GM21515 (cell line): ENCODE results near the gene DLG2.

Experiments used
- ATAC-seq: cut with Tn5 transposase; IDR thresholded peaks from one replicate; pipeline ENCODE4 v1.9.1; 2021; ENCODE audit not compliant: unreplicated experiment

The DLG2 gene

GRCh38 chr11:84420271-84420670, 1206.9 kb downstream of the DLG2 start:
- ATAC-seq, result no peak

GRCh38 chr11:84419616-84420015, 1207.5 kb downstream of the DLG2 start:
- no peak for ATAC-seq

GRCh38 chr11:84414920-84415319, 1212.2 kb downstream of the DLG2 start:
- ATAC-seq, result no peak

DNA sequence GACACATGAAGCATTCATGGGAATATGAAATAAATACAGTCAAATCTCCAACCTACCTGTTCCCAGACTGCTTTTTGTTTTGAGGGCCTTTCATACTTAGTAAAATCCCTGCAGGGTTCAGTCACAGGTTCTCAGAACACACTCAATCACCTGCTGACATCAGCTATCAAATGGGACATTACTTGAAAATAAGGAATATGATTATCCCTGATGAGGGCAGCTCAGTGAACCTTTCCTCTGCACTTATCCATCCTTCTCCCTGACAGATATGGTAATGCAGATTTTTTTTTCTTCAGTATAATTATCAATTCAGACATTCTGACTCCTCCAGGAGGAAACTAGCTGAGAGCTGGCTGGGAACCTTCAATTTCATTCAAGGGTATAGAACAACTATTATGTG, 1213.6 kb downstream of the DLG2 start:
- ATAC-seq, result no peak

DNA sequence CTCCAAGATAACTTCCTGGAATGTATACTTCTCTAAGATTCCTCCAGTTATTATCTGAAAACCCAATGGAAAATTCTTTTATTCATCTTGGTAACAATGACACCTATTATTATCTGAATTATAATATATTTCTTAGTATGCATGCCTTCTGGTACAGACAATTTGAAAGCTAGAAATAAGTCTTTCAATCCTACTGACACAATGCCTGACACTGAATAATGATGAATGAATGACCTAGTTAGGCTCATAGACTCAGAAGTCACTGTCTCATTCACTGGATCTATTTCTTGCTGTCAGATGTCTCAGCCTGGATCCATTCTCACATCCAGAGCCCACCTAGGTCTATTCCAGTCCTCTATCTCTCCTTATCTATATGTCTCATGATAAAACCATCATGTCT, 1214.3 kb downstream of the DLG2 start:
- ATAC-seq, result no peak

GRCh38 chr11:84408946-84409411, 1218.2 kb downstream of the DLG2 start:
- ATAC-seq, result no peak

DNA sequence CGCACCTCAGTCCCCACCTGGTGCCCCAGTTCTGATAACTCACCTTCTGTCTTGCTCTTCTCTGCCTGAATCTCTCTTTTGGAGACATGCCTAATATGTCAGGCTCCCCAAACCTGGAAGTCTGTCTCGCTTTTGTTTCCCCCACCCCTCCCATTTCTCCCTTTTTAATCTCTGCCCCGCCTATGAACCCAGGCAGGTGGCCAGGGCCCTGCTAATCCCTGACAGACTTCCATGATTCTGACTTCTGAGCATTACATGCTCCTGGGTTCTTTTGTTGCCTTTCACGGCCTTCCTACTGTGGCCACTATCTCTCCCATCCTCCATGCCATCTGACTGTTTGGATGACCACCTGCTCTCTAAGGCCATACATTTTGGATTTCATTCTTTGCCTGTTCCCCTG, 1220.1 kb downstream of the DLG2 start:
- ATAC-seq, result no peak

- ATAC-seq, result no peak
These were observed 1229.0 kb downstream of the DLG2 start for GRCh38 chr11:84398017-84398626.

- ATAC-seq, result no peak
These were observed 1230.6 kb downstream of the DLG2 start for GRCh38 chr11:84396521-84396920.

DNA sequence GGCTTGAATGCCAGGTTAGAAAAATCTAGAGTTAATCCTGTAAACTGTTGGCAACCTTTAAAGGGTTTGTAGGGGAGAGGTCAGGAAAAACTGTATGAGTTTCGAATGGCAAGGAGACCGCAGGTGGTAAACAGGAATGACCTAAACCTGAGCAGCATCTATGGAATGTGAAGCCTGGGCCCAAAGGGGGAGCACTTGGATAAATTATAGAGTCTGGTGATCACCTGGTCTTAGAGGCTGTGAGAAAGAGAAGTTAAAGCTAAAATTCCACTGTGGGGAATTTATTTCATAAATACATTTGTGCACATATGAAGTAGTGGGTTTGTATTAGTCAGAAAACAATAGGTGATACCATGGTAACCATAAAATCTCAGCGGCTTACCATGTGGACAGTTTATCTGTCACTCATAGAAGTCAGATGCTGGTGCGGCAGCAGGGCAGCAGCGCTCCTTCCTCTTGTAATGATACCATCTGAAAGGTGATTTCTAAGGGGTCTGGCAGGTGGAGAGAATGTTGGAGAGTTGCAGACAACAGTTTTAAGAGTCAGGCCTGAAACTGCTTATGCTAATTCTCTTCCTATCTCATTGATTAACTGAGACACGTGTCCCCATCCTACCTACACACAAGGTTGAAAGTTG, 1236.6 kb downstream of the DLG2 start:
- ATAC-seq, result no peak

DNA sequence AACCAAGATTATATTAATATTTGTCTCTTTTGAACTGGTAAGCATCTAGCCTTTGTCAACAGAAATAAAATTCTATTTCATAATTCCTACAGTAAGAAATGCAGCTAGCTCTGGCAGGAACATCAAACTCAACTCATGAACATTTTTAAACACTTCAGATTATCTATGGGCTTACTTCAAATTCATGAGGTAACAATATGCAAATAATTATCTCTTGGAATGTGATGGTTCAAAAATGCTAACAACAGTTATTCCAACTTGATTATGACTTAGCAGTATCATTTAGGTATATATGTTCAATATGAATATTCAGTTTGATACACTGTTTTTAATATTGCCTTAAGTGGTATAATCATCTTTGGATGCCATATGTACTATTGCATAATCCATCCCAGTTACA, 1237.4 kb downstream of the DLG2 start:
- ATAC-seq, result no peak

- ATAC-seq, result peak; percentile 69
These were observed 1242.4 kb downstream of the DLG2 start for GRCh38 chr11:84384731-84385130.

GRCh38 chr11:84383576-84383975, 1243.6 kb downstream of the DLG2 start:
- ATAC-seq, result no peak

DNA sequence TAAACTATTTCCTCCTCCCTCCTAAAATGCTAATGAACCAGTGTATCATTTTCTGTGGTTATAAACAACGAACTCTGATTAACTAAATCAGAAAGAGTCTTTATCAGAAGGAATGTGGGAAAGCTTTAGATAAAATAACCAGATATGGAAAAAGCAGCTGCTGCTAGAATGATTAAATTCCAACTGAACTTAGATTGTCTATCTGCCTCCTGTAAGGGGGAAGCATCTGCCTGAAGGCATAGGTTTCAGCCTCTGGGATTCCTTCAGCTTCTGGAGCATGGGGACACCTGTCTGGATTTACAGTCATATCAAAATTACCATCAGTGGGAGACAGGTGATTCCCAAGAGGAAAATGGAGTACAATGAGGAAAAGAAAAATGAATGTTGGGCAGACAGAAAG, 1245.5 kb downstream of the DLG2 start:
- ATAC-seq, result no peak

GRCh38 chr11:84372381-84372950, 1254.7 kb downstream of the DLG2 start:
- ATAC-seq, result no peak

- ATAC-seq, result no peak
These were observed 1269.1 kb downstream of the DLG2 start for GRCh38 chr11:84358034-84358433.

DNA sequence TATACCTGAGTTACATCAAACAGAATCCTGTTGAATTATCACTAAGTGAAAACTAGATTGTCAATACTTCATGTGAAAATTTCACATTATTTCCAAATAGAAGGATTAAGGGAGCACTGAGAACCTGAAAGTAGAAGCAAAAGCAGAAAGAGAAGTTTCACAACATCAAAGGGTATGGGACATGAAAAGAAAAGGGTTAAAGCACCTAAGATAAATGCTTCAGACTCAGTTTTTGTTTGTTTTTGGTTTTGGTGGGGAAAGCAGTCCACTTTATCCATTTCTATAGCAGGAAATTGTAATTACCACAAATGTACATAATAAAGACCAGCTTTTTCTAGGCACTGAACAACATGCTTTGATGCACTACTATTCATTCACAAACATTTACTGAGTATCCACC, 1271.2 kb downstream of the DLG2 start:
- no peak for ATAC-seq

DNA sequence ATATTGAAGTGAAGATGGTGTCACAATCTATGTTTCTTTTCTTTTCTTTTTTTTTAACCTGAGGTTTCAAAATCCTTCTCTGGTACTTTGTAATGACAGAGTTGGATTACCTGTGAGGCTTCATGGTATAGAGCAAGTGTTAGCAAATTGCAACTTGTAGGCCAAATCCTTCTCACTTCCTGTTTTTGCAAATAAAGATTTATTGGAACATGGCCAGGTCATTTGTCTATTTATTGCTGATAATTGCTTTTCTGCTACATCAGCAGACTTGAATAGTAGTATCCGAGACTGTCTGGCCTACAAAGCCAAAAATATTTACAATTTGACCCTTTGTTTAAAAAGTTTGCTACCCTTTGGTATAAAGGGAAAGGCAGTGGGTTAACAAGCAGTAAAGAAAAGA, 1281.5 kb downstream of the DLG2 start:
- ATAC-seq, result no peak

DNA sequence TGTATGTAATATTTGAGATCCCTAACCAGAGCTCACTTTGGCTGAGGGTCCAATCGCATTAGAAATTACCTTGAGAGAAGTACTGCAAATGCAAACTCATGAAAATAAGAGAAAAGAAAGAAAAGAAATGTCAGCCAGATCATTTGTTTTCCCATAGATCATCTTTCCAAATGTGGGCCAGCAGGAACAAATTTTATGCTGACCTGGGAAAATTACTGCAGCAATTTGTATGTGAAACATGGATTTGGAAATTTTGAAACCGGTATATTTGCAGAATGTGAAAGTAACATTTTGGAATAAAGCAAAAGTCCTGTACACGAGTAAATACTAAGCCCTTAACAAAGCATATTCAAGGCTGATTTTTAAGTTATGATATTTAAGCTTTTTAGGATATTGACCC, 1282.1 kb downstream of the DLG2 start:
- no peak for ATAC-seq

GRCh38 chr11:84339796-84340195, 1287.3 kb downstream of the DLG2 start:
- no peak for ATAC-seq

DNA sequence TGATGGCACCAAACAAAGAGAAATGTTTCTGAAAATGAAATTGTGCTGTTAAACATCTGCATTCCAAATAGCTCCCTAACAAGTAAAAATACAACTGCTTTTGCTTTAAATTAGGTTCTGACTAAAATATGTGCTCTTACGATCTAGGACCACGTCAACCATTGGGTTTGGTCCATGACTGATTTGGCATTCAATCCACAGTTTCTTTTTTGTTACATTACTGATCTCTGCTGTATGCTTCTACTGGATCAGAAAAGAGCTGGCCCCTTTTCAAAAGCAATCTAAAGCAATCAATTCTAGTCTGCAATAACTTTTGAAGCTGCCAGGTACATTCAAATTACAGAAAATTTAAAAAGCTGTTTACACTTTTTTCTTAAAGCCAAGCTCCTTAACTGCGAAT, 1293.9 kb downstream of the DLG2 start:
- no peak for ATAC-seq

DNA sequence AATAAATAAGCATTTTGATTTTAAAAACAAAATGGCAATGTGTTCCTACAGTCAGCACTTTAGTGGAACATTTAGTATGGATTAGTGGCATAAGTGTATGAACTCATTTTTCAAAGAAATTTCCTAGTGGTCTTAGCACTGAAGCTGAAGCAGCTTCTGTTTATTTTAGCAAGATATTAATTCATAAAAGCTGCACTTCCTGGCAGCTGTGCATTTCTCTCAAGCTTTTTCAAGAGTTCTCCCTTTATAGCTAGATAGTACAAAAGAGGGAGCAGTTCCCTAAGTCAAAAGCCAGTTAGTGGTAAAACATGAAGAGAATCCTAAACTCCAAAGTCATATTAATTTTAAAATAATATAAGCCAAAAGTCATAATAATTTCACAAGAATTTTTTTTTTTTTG, 1304.9 kb downstream of the DLG2 start:
- ATAC-seq, result no peak

- ATAC-seq, result no peak
These were observed 1307.3 kb downstream of the DLG2 start for GRCh38 chr11:84319863-84320262.
